Rectal smooth muscle tissue (tissue), 1 donor: ENCODE results near the gene NAP1L2.
A peak's percentile ranks its signal among the peaks of the same experiment; 100 is the strongest.
"Not testable (repeated sequence)": the region's sequence is repeated elsewhere in the genome, so short reads cannot be mapped to it uniquely, and the experiment has no call there.

Experiments used
- H3K27ac ChIP-seq: one replicate; pipeline ENCODE4 v1.7.0; 2013; ENCODE audit warnings: low read depth, low read length, inconsistent platforms
- H3K27me3 ChIP-seq: one replicate; pipeline ENCODE4 v1.7.0; 2013; ENCODE audit warnings: low read length; ENCODE audit not compliant: control insufficient read depth, insufficient read depth
- H3K36me3 ChIP-seq: one replicate; pipeline ENCODE4 v1.7.0; 2013; ENCODE audit warnings: low read length; ENCODE audit not compliant: control insufficient read depth, insufficient read depth
- H3K4me1 ChIP-seq: one replicate; pipeline ENCODE4 v1.7.0; 2013; ENCODE audit warnings: low read length; ENCODE audit not compliant: control insufficient read depth, insufficient read depth
- H3K4me3 ChIP-seq: one replicate; pipeline ENCODE4 v1.7.0; 2013; ENCODE audit warnings: low read length
- H3K9ac ChIP-seq: one replicate; pipeline ENCODE4 v1.7.0; 2013; ENCODE audit warnings: low read length

Gene NAP1L2

GRCh38 chrX:73214426-73215094 lies at the start of gene NAP1L2:
Gene NAP1L2 (minus strand): TSS chrX:73214851. CDS start chrX:73214492, 359 bp downstream.
- H3K27ac ChIP-seq: peak within 1 kb of the TSS; percentile 25

GRCh38 chrX:73262991-73263390 lies 48.3 kb upstream of the NAP1L2 start:
- H3K9ac ChIP-seq: no peak overlapping the region
- no peaks in the 10 kb centered on the region for H3K4me1 ChIP-seq
- H3K27ac ChIP-seq: no peak overlapping the region
- H3K36me3 ChIP-seq: no peaks in the 10 kb centered on the region
- peaks cover under 1% of the 10 kb centered on the region for H3K27me3 ChIP-seq
- H3K4me3 ChIP-seq: no peak overlapping the region

More at GRCh38 chrX:73214426-73215094, at the start of gene NAP1L2:
- Histone ChIP-seq H3K27me3 (no peaks in the 10 kb centered on the region), H3K4me3 (peak within 1 kb of the TSS; percentile 67), H3K36me3 (no peaks in the 10 kb centered on the region), H3K4me1 (peaks cover 2% of the 10 kb centered on the region), H3K9ac (no peak within 1 kb of the TSS)

GRCh38 chrX:73239242-73239641 lies 24.6 kb upstream of the NAP1L2 start:
- no peak overlapping the region for H3K27ac ChIP-seq
- H3K36me3 ChIP-seq: no peaks in the 10 kb centered on the region

GRCh38 chrX:73217621-73218020 lies 3.0 kb upstream of the NAP1L2 start:
- H3K4me3 ChIP-seq: no peak overlapping the region
- no peaks in the 10 kb centered on the region for H3K36me3 ChIP-seq
- H3K27me3 ChIP-seq: no peaks in the 10 kb centered on the region
- H3K27ac ChIP-seq: no peak overlapping the region
- no peak overlapping the region for H3K9ac ChIP-seq
- peaks cover 2% of the 10 kb centered on the region for H3K4me1 ChIP-seq

More at GRCh38 chrX:73239242-73239641, 24.6 kb upstream of the NAP1L2 start:
- Histone ChIP-seq H3K27me3 (no peaks in the 10 kb centered on the region), H3K4me1 (no peaks in the 10 kb centered on the region), H3K9ac (no peak overlapping the region), H3K4me3 (no peak overlapping the region)

- Histone ChIP-seq H3K9ac (no peak overlapping the region), H3K36me3 (no peaks in the 10 kb centered on the region), H3K4me1 (peaks cover 2% of the 10 kb centered on the region), H3K27ac (no peak overlapping the region), H3K27me3 (no peaks in the 10 kb centered on the region), H3K4me3 (peak overlapping the region; percentile 67)
Observed at GRCh38 chrX:73215246-73215645, 595 bp upstream of the NAP1L2 start.

- Histone ChIP-seq H3K27me3 (no peaks in the 10 kb centered on the region), H3K27ac (peak overlapping the region; percentile 25), H3K36me3 (no peaks in the 10 kb centered on the region), H3K4me3 (peak overlapping the region; percentile 67), H3K4me1 (peaks cover 2% of the 10 kb centered on the region), H3K9ac (no peak overlapping the region)
Observed at GRCh38 chrX:73213734-73214425, 771 bp downstream of the NAP1L2 start.

- Histone ChIP-seq H3K4me3 (no peak overlapping the region), H3K9ac (no peak overlapping the region), H3K27me3 (no peaks in the 10 kb centered on the region), H3K27ac (no peak overlapping the region), H3K36me3 (no peaks in the 10 kb centered on the region), H3K4me1 (no peaks in the 10 kb centered on the region)
Observed at GRCh38 chrX:73206366-73206765, 8.3 kb downstream of the NAP1L2 start.

GRCh38 chrX:73182502-73183114 lies 32.0 kb downstream of the NAP1L2 start:
- H3K27ac ChIP-seq: no peak overlapping the region
- H3K9ac ChIP-seq: no peak overlapping the region

GRCh38 chrX:73168945-73169344 lies 45.7 kb downstream of the NAP1L2 start:
- H3K27ac ChIP-seq, H3K36me3 ChIP-seq, H3K4me1 ChIP-seq, H3K4me3 ChIP-seq, H3K27me3 ChIP-seq, H3K9ac ChIP-seq: not testable (repeated sequence)

More at GRCh38 chrX:73182502-73183114, 32.0 kb downstream of the NAP1L2 start:
- no peaks in the 10 kb centered on the region for H3K36me3 ChIP-seq
- no peaks in the 10 kb centered on the region for H3K4me1 ChIP-seq
- H3K4me3 ChIP-seq: no peak overlapping the region
- H3K27me3 ChIP-seq: no peaks in the 10 kb centered on the region
